Measurements from ENCODE around the gene LEMD3.

Gene LEMD3

GRCh38 chr12:65171073-65171472 is 1.7 kb downstream of the LEMD3 start:
- TF ChIP-seq EZH2phosphoT487 (IDR thresholded peaks at IDR 0.05; ENCODE audit: borderline replicate concordance): no peak
- no peak for TF ChIP-seq CTCF (conservative IDR thresholded peaks at IDR 0.05; ENCODE audit: low read length)
- no peaks in the 10 kb centered on the region for H3F3A ChIP-seq (ENCODE audit: low read depth)
- peaks cover 43% of the 10 kb centered on the region for H3K4me1 ChIP-seq (ENCODE audit: insufficient read depth, low read length, poor library complexity, severe bottlenecking)
- H3K4me3 ChIP-seq (ENCODE audit: low read length, poor library complexity, severe bottlenecking): peak overlapping the region; percentile 84
- H2AFZ ChIP-seq (ENCODE audit: low read length): no peak overlapping the region
- H3K9me3 ChIP-seq (ENCODE audit: insufficient read depth, low read depth, low read length): no peaks in the 10 kb centered on the region
- H3K9me2 ChIP-seq (replicated peaks; ENCODE audit: low read depth, low read length): no peaks in the 10 kb centered on the region
- peak overlapping the region; percentile 90 for H3K9ac ChIP-seq (ENCODE audit: low read depth, low read length, poor library complexity, severe bottlenecking)
- H3K4me2 ChIP-seq (ENCODE audit: low read depth, low read length, poor library complexity, severe bottlenecking): peak overlapping the region; percentile 86
- peaks cover 78% of the 10 kb centered on the region for H3K79me2 ChIP-seq (ENCODE audit: insufficient read depth, low read length)
- no peaks in the 10 kb centered on the region for H3K36me3 ChIP-seq (ENCODE audit: insufficient read depth, low read length)
- peaks cover 4% of the 10 kb centered on the region for H3K27me3 ChIP-seq (ENCODE audit: insufficient read depth, low read length, poor library complexity, severe bottlenecking)
- H4K20me1 ChIP-seq (ENCODE audit: insufficient read depth, low read length, poor library complexity, severe bottlenecking): peaks cover 58% of the 10 kb centered on the region

- Histone ChIP-seq H3K27me3 (ENCODE audit: insufficient read depth, low read length, poor library complexity, severe bottlenecking) (peaks cover 4% of the 10 kb centered on the region), H3K9me3 (ENCODE audit: insufficient read depth, low read depth, low read length) (no peaks in the 10 kb centered on the region), H4K20me1 (ENCODE audit: insufficient read depth, low read length, poor library complexity, severe bottlenecking) (peaks cover 66% of the 10 kb centered on the region), H3K79me2 (ENCODE audit: insufficient read depth, low read length) (peaks cover 86% of the 10 kb centered on the region), H3K4me2 (ENCODE audit: low read depth, low read length, poor library complexity, severe bottlenecking) (peak overlapping the region; percentile 86), H3K4me3 (ENCODE audit: low read length, poor library complexity, severe bottlenecking) (peak overlapping the region; percentile 84), H3K36me3 (ENCODE audit: insufficient read depth, low read length) (no peaks in the 10 kb centered on the region), H3K9me2 (replicated peaks; ENCODE audit: low read depth, low read length) (no peaks in the 10 kb centered on the region), H2AFZ (ENCODE audit: low read length) (no peak overlapping the region), H3K4me1 (ENCODE audit: insufficient read depth, low read length, poor library complexity, severe bottlenecking) (peaks cover 51% of the 10 kb centered on the region), H3F3A (ENCODE audit: low read depth) (no peaks in the 10 kb centered on the region), H3K9ac (ENCODE audit: low read depth, low read length, poor library complexity, severe bottlenecking) (peak overlapping the region; percentile 90)
- no peak for TF ChIP-seq EZH2phosphoT487 (IDR thresholded peaks at IDR 0.05; ENCODE audit: borderline replicate concordance)
- TF ChIP-seq CTCF (conservative IDR thresholded peaks at IDR 0.05; ENCODE audit: low read length): no peak
These were observed 2.5 kb downstream of the LEMD3 start for GRCh38 chr12:65171870-65172269.

GRCh38 chr12:65175385-65175784 is 6.0 kb downstream of the LEMD3 start:
- H3K79me2 ChIP-seq (ENCODE audit: insufficient read depth, low read length): peaks cover 93% of the 10 kb centered on the region
- H3K4me2 ChIP-seq (ENCODE audit: low read depth, low read length, poor library complexity, severe bottlenecking): peak overlapping the region; percentile 86
- no peaks in the 10 kb centered on the region for H3K9me2 ChIP-seq (replicated peaks; ENCODE audit: low read depth, low read length)
- H3K27me3 ChIP-seq (ENCODE audit: insufficient read depth, low read length, poor library complexity, severe bottlenecking): no peaks in the 10 kb centered on the region
- peak overlapping the region; percentile 15 for H3K9ac ChIP-seq (ENCODE audit: low read depth, low read length, poor library complexity, severe bottlenecking)
- H3F3A ChIP-seq (ENCODE audit: low read depth): no peaks in the 10 kb centered on the region
- no peak for TF ChIP-seq CTCF (conservative IDR thresholded peaks at IDR 0.05; ENCODE audit: low read length)
- no peak for TF ChIP-seq EZH2phosphoT487 (IDR thresholded peaks at IDR 0.05; ENCODE audit: borderline replicate concordance)
- H4K20me1 ChIP-seq (ENCODE audit: insufficient read depth, low read length, poor library complexity, severe bottlenecking): peaks cover 93% of the 10 kb centered on the region
- H3K36me3 ChIP-seq (ENCODE audit: insufficient read depth, low read length): no peaks in the 10 kb centered on the region
- H2AFZ ChIP-seq (ENCODE audit: low read length): no peak overlapping the region
- H3K9me3 ChIP-seq (ENCODE audit: insufficient read depth, low read depth, low read length): no peaks in the 10 kb centered on the region
- peaks cover 57% of the 10 kb centered on the region for H3K4me1 ChIP-seq (ENCODE audit: insufficient read depth, low read length, poor library complexity, severe bottlenecking)
- H3K4me3 ChIP-seq (ENCODE audit: low read length, poor library complexity, severe bottlenecking): peak overlapping the region; percentile 84
